PC-3 (cell line): ENCODE results near the gene AFG3L2. TPM values are rescaled to one million over a fixed set of nuclear protein-coding genes. Genes with fewer than 3 reads are reported as not detected.

ENCODE experiments used
- ATAC-seq: fragments of 200-7000 bp; cut with Tn5 transposase; 2 replicates; pipeline ENCODE4 v1.9.1; 2020; ENCODE audit warnings: mild to moderate bottlenecking, moderate library complexity
- BruUV-seq: library from RNA; stranded (reverse); fragments of 400-500 nt; replicated peaks from 2 replicates; lab custom pipeline; 2021; lab: Mats Ljungman, UMichigan
- CTCF ChIA-PET: fragments of 300-600 bp; sonication (Branson Sonifier 250); formaldehyde crosslinking; loops from one replicate; lab custom pipeline; 2022; ENCODE audit warnings: antibody characterized with exemption; lab: Charles Lee
- POLR2A ChIA-PET: fragments of 300-600 bp; sonication (Branson Sonifier 250); formaldehyde crosslinking; loops from one replicate; lab custom pipeline; 2022; ENCODE audit warnings: antibody characterized with exemption; ENCODE audit not compliant: unreplicated experiment; lab: Charles Lee
- DNase-seq: peaks from one replicate; pipeline ENCODE4 v3.0.0-alpha.2; 2015
- H2AFZ ChIP-seq: fragments of 300-600 bp; sonication (generic); 2 replicates; pipeline ENCODE4 v1.6.0; 2016; ENCODE audit warnings: antibody characterized with exemption, low read length
- H3F3A ChIP-seq: fragments of 300-600 bp; sonication (generic); one replicate; pipeline ENCODE4 v1.6.0; 2017; ENCODE audit warnings: antibody characterized with exemption, low read length, control low read depth, mild to moderate bottlenecking; ENCODE audit not compliant: unreplicated experiment
- H3K27ac ChIP-seq: fragments of 300-600 bp; sonication (generic); 2 replicates; pipeline ENCODE4 v1.5.1; 2016; ENCODE audit warnings: mild to moderate bottlenecking, low read length
- H3K27me3 ChIP-seq: fragments of 300-600 bp; sonication (generic); 2 replicates; pipeline ENCODE4 v1.6.1; 2016; ENCODE audit warnings: low read length, mixed read lengths
- H3K36me3 ChIP-seq: fragments of 300-600 bp; sonication (generic); 2 replicates; pipeline ENCODE4 v1.6.1; 2016; ENCODE audit warnings: low read depth, mixed run types, low read length, mixed read lengths
- H3K4me1 ChIP-seq: fragments of 300-600 bp; sonication (generic); 2 replicates; pipeline ENCODE4 v1.5.1; 2016; ENCODE audit warnings: low read length; ENCODE audit not compliant: insufficient read depth
- H3K4me2 ChIP-seq: fragments of 300-600 bp; sonication (generic); 2 replicates; pipeline ENCODE4 v1.6.0; 2016; ENCODE audit warnings: low read length
- H3K4me3 ChIP-seq: fragments of 300-600 bp; sonication (generic); 2 replicates; pipeline ENCODE4 v1.5.1; 2016; ENCODE audit warnings: mild to moderate bottlenecking, low read length, mixed read lengths
- H3K79me2 ChIP-seq: fragments of 300-600 bp; sonication (generic); 2 replicates; pipeline ENCODE4 v1.6.1; 2017; ENCODE audit warnings: low read length, mixed read lengths
- H3K9ac ChIP-seq: fragments of 300-600 bp; sonication (generic); 2 replicates; pipeline ENCODE4 v1.6.0; 2016; ENCODE audit warnings: mild to moderate bottlenecking, low read length
- H3K9me2 ChIP-seq: fragments of 300-600 bp; sonication (generic); replicated peaks from 2 replicates; pipeline ENCODE4 v1.6.1; 2016; ENCODE audit warnings: mixed run types, low read length, mixed read lengths
- H3K9me3 ChIP-seq: fragments of 300-600 bp; sonication (generic); 2 replicates; pipeline ENCODE4 v1.6.1; 2016; ENCODE audit warnings: low read length, mixed read lengths
- H4K20me1 ChIP-seq: fragments of 300-600 bp; sonication (generic); 2 replicates; pipeline ENCODE4 v1.6.1; 2016; ENCODE audit warnings: low read length, mixed read lengths
- EZH2 ChIP-seq: fragments of 300-600 bp; sonication (generic); IDR thresholded peaks from one replicate; pipeline ENCODE4 v1.6.1; 2017; ENCODE audit warnings: antibody characterized with exemption, mild to moderate bottlenecking, low read length; ENCODE audit not compliant: unreplicated experiment
- EZH2phosphoT487 ChIP-seq: fragments of 300-600 bp; sonication (generic); IDR thresholded peaks from 2 replicates; pipeline ENCODE4 v1.6.1; 2018; ENCODE audit warnings: mild to moderate bottlenecking, antibody characterized with exemption, low read length, borderline replicate concordance
- intact Hi-C: fragments of 100-400 bp; cut with micrococcal nuclease; formaldehyde crosslinking; loops from 2 replicates; pipeline ENCODE4 v1.9.0; 2023
- total RNA-seq: library from RNA; depleted of rRNA; stranded (reverse); fragments of >200 nt; gene quantifications from 2 replicates; pipeline ENCODE4 v1.2.3, GENCODE V29; 2014
- TF ChIP-seq, protein P1 (sequence below): fragments of 300-600 bp; sonication (generic); conservative IDR thresholded peaks from 2 replicates; pipeline ENCODE4 v1.5.1; 2017; ENCODE audit warnings: antibody characterized with exemption, low read depth, mild to moderate bottlenecking, low read length

The AFG3L2 gene
- total RNA-seq, 1 experiment from 2014 or later, result 79.3 TPM

DNA sequence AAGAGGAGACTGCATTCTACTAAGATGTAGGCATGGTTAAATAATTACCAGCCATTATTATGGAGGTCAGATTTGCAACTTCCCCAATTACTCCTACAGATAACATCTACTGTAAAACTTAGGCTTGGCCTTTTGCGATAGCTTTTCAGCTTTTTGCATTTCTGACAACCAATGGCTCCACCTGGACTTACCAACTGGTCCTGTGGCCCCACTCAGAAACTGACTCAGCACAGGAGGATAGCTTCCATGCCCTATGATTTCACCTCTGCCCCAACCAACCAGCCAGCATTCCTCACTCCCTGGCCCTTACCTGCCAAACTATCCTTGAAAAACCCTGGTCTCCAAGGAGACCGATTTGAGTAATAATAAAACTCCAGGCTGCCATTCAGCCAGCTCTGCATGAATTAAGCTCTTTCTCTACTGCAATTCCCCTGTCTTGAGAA is 40.8 kb downstream of the AFG3L2 start:
- BruUV-seq, result no TSS peak
- H3K79me2 ChIP-seq, result no peaks in the 10 kb centered on the region
- peak overlapping the region; percentile 45 for H3K4me2 ChIP-seq
- no peak overlapping the region for H3K4me3 ChIP-seq
- TF ChIP-seq EZH2phosphoT487 (no peak), EZH2 (no peak)
- TF ChIP-seq, protein P1, sequence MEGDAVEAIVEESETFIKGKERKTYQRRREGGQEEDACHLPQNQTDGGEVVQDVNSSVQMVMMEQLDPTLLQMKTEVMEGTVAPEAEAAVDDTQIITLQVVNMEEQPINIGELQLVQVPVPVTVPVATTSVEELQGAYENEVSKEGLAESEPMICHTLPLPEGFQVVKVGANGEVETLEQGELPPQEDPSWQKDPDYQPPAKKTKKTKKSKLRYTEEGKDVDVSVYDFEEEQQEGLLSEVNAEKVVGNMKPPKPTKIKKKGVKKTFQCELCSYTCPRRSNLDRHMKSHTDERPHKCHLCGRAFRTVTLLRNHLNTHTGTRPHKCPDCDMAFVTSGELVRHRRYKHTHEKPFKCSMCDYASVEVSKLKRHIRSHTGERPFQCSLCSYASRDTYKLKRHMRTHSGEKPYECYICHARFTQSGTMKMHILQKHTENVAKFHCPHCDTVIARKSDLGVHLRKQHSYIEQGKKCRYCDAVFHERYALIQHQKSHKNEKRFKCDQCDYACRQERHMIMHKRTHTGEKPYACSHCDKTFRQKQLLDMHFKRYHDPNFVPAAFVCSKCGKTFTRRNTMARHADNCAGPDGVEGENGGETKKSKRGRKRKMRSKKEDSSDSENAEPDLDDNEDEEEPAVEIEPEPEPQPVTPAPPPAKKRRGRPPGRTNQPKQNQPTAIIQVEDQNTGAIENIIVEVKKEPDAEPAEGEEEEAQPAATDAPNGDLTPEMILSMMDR, result no peak
- peak overlapping the region; percentile 2; the same call in 1 of the 2 replicates for H3K27ac ChIP-seq
- H3K4me1 ChIP-seq, result peaks cover 21% of the 10 kb centered on the region
- no peak overlapping the region for H2AFZ ChIP-seq
- no peaks in the 10 kb centered on the region for H3K27me3 ChIP-seq
- H3K9ac ChIP-seq, result no peak overlapping the region
- CTCF ChIA-PET, result no interaction called here
- no peaks in the 10 kb centered on the region for H3K9me3 ChIP-seq
- H3F3A ChIP-seq, result no peaks in the 10 kb centered on the region
- ATAC-seq (no peak), DNase-seq (peak; percentile 43)
- intact Hi-C loops, result loop anchor here (2.0 to 5.0 kb wide), 2 partner anchors 41 to 54 kb away; partner anchors contain the start of gene AFG3L2
- H4K20me1 ChIP-seq, result peaks cover 14% of the 10 kb centered on the region
- peaks cover 22% of the 10 kb centered on the region for H3K36me3 ChIP-seq
- POLR2A ChIA-PET, result no interaction called here
- no peaks in the 10 kb centered on the region for H3K9me2 ChIP-seq

DNA sequence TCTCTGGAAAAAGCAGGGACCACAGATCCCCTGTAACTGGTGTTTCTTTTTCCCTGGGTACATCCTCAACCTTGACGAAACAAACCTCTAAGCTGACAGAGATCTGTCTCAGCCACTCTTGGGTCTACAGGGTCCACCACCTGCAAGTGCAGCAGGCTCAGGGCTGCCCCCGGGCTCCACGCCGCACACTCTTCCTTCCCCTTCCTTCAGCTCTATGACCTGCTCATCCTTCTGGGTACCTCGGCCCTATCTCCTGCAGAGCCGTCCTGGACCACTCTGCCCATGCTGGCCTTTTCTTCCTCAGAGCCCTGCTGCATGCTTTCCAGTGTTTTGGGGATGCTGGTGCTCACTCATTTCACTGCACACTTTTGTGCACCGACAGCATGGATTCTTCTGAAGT is 41.5 kb downstream of the AFG3L2 start:
- ChIA-PET POLR2A (no interaction called here), CTCF (no interaction called here)
- Histone ChIP-seq H3K9me2 (no peaks in the 10 kb centered on the region), H3K4me1 (peaks cover 21% of the 10 kb centered on the region), H3K9me3 (no peaks in the 10 kb centered on the region), H3K4me2 (no peak overlapping the region), H2AFZ (no peak overlapping the region), H3F3A (no peaks in the 10 kb centered on the region), H3K9ac (no peak overlapping the region), H3K4me3 (no peak overlapping the region), H3K79me2 (no peaks in the 10 kb centered on the region), H3K27me3 (no peaks in the 10 kb centered on the region), H3K27ac (no peak overlapping the region), H4K20me1 (peaks cover 14% of the 10 kb centered on the region), H3K36me3 (peaks cover 25% of the 10 kb centered on the region)
- intact Hi-C loops, result loop anchor here (5.0 kb wide), 1 partner anchor 53 kb away; no protein-coding TSS in a partner anchor
- ATAC-seq, result no peak
- no TSS peak for BruUV-seq
- TF ChIP-seq, protein P1, result no peak
- no peak for TF ChIP-seq EZH2
- TF ChIP-seq EZH2phosphoT487, result no peak
- DNase-seq, result no peak

DNA sequence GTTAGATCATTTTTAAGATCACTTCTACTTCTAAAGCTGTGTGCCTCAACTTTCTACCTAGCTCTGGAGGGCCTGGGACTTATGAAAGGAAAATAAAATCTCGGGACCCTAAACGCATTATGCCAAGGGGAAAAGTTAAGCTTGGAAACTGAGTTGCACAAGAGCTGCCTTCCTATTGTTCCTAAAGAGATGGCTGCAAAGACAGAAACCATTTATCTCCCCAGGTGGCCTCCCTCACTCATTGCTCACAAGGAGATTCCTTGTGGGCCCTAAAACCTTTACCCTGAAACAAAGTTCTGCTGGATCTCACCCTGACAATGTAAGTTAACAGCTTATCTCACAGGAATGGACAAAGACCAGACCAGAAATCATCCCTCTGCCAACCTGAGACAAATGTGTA is 42.2 kb downstream of the AFG3L2 start:
- Histone ChIP-seq H3K4me3 (no peak overlapping the region), H3K79me2 (no peaks in the 10 kb centered on the region), H3F3A (no peaks in the 10 kb centered on the region), H3K27ac (no peak overlapping the region), H3K4me2 (no peak overlapping the region), H3K9ac (no peak overlapping the region), H3K4me1 (peaks cover 21% of the 10 kb centered on the region), H3K27me3 (no peaks in the 10 kb centered on the region), H4K20me1 (peaks cover 14% of the 10 kb centered on the region), H3K9me2 (no peaks in the 10 kb centered on the region), H3K36me3 (peaks cover 25% of the 10 kb centered on the region), H3K9me3 (no peaks in the 10 kb centered on the region), H2AFZ (no peak overlapping the region)
- ChIA-PET CTCF (interaction anchor here (0.6 kb wide), 1 partner anchor 585 kb away, joined by 8 read pairs; no protein-coding TSS in a partner anchor), POLR2A (interaction anchor here (0.6 kb wide), 1 partner anchor 16 kb away, joined by 3 read pairs; no protein-coding TSS in a partner anchor)
- DNase-seq (no peak), ATAC-seq (no peak)
- TF ChIP-seq, protein P1, result no peak
- TF ChIP-seq EZH2phosphoT487, result no peak
- no peak for TF ChIP-seq EZH2
- intact Hi-C loops, result loop anchor here (5.0 kb wide), 1 partner anchor 53 kb away; no protein-coding TSS in a partner anchor
- BruUV-seq, result no TSS peak
